H9 (cell line): ENCODE results near the gene WNT3A. TPM values are rescaled to one million over a fixed set of nuclear protein-coding genes. Genes with fewer than 3 reads are reported as not detected.

Experiments
- DNase-seq: peaks from one replicate; pipeline ENCODE4 v3.0.0-alpha.2; 2017
- H2AFZ ChIP-seq: one replicate; pipeline ENCODE4 v1.6.1; 2013; ENCODE audit warnings: mild to moderate bottlenecking, low read length, control low read depth, moderate library complexity
- H2AK5ac ChIP-seq: 2 replicates; pipeline ENCODE4 v1.6.1; 2013; ENCODE audit warnings: low read length, control low read depth, mixed read lengths; ENCODE audit not compliant: insufficient read length
- H2BK120ac ChIP-seq: one replicate; pipeline ENCODE4 v1.6.1; 2013; ENCODE audit warnings: low read depth, mild to moderate bottlenecking, low read length, control low read depth, inconsistent platforms; ENCODE audit not compliant: poor library complexity, severe bottlenecking
- H2BK12ac ChIP-seq: 2 replicates; pipeline ENCODE4 v1.6.1; 2013; ENCODE audit warnings: low read length, control low read depth, mixed read lengths, low read depth; ENCODE audit not compliant: insufficient read length
- H2BK15ac ChIP-seq: 2 replicates; pipeline ENCODE4 v1.6.1; 2013; ENCODE audit warnings: low read depth, low read length, control low read depth
- H2BK20ac ChIP-seq: one replicate; pipeline ENCODE4 v1.6.1; 2013; ENCODE audit warnings: low read depth, mild to moderate bottlenecking, low read length, control low read depth, inconsistent platforms; ENCODE audit not compliant: poor library complexity, severe bottlenecking
- H2BK5ac ChIP-seq: 2 replicates; pipeline ENCODE4 v1.6.1; 2013; ENCODE audit warnings: low read length, control low read depth, mixed read lengths; ENCODE audit not compliant: insufficient read length
- H3K14ac ChIP-seq: 2 replicates; pipeline ENCODE4 v1.6.1; 2013; ENCODE audit warnings: low read length, control low read depth; ENCODE audit not compliant: insufficient read depth
- H3K18ac ChIP-seq: 2 replicates; pipeline ENCODE4 v1.6.1; 2013; ENCODE audit warnings: low read depth, mild to moderate bottlenecking, mixed read lengths, low read length, control low read depth; ENCODE audit not compliant: insufficient read length
- H3K23ac ChIP-seq: 2 replicates; pipeline ENCODE4 v1.6.1; 2013; ENCODE audit warnings: low read length, control low read depth, mixed read lengths, low read depth; ENCODE audit not compliant: insufficient read length
- H3K23me2 ChIP-seq: 2 replicates; pipeline ENCODE4 v1.6.1; 2013; ENCODE audit warnings: low read depth, mild to moderate bottlenecking, mixed read lengths, low read length, control low read depth; ENCODE audit not compliant: insufficient read length, poor library complexity, severe bottlenecking
- H3K27ac ChIP-seq: 2 replicates; pipeline ENCODE4 v1.5.1; 2013; ENCODE audit warnings: low read length, control low read depth, mixed read lengths, low read depth; ENCODE audit not compliant: insufficient read length
- H3K27me3 ChIP-seq: 2 replicates; pipeline ENCODE4 v1.6.1; 2013; ENCODE audit warnings: low read length, control low read depth, inconsistent platforms; ENCODE audit not compliant: insufficient read depth
- H3K4ac ChIP-seq: 2 replicates; pipeline ENCODE4 v1.6.1; 2013; ENCODE audit warnings: low read depth, mild to moderate bottlenecking, control low read depth, inconsistent platforms, low read length, moderate library complexity
- H3K4me1 ChIP-seq: 2 replicates; pipeline ENCODE4 v1.6.1; 2013; ENCODE audit warnings: low read length, control low read depth, inconsistent platforms; ENCODE audit not compliant: insufficient read depth
- H3K4me2 ChIP-seq: 2 replicates; pipeline ENCODE4 v1.6.1; 2013; ENCODE audit warnings: low read length, control low read depth, mixed read lengths; ENCODE audit not compliant: insufficient read length, insufficient read depth
- H3K56ac ChIP-seq: 2 replicates; pipeline ENCODE4 v1.6.1; 2013; ENCODE audit warnings: low read depth, mild to moderate bottlenecking, mixed read lengths, low read length, control low read depth; ENCODE audit not compliant: insufficient read length
- H3K79me1 ChIP-seq: 2 replicates; pipeline ENCODE4 v1.6.1; 2013; ENCODE audit warnings: low read depth, mild to moderate bottlenecking, moderate library complexity, low read length, control low read depth, inconsistent platforms; ENCODE audit not compliant: insufficient read depth, poor library complexity, severe bottlenecking
- H3K79me2 ChIP-seq: 2 replicates; pipeline ENCODE4 v1.6.1; 2013; ENCODE audit warnings: low read length, control low read depth, inconsistent platforms; ENCODE audit not compliant: insufficient read depth
- H3K9ac ChIP-seq: 2 replicates; pipeline ENCODE4 v1.6.1; 2013; ENCODE audit warnings: low read length, control low read depth, mixed read lengths; ENCODE audit not compliant: insufficient read length; ENCODE audit errors: extremely low read depth
- H3K9me3 ChIP-seq: one replicate; pipeline ENCODE4 v1.6.1; 2013; ENCODE audit warnings: low read depth, low read length, inconsistent platforms; ENCODE audit not compliant: control insufficient read depth
- H3T11ph ChIP-seq: one replicate; pipeline ENCODE4 v1.6.1; 2013; ENCODE audit warnings: mild to moderate bottlenecking, low read length, control low read depth, inconsistent platforms
- H4K20me1 ChIP-seq: one replicate; pipeline ENCODE4 v1.6.1; 2013; ENCODE audit not compliant: control insufficient read depth, insufficient read length, insufficient read depth
- H4K5ac ChIP-seq: 2 replicates; pipeline ENCODE4 v1.6.1; 2013; ENCODE audit warnings: low read depth, mild to moderate bottlenecking, mixed read lengths, low read length, control low read depth; ENCODE audit not compliant: insufficient read length
- H4K8ac ChIP-seq: replicated peaks from 2 replicates; pipeline ENCODE4 v1.6.1; 2013; ENCODE audit warnings: low read length, control low read depth, mixed read lengths, low read depth; ENCODE audit not compliant: insufficient read length
- H4K91ac ChIP-seq: 2 replicates; pipeline ENCODE4 v1.6.1; 2013; ENCODE audit warnings: low read depth, mild to moderate bottlenecking, moderate library complexity, mixed read lengths, low read length, control low read depth; ENCODE audit not compliant: insufficient read length
- H3K27ac Mint-ChIP-seq, 3 experiments: 2 replicates in 2 of 3; 3 replicates in 1 of 3; pipeline ENCODE4 v1.8.0; 2020 to 2021; ENCODE audit warnings: mixed read lengths in 3 of 3, mild to moderate bottlenecking in 1 of 3, moderate library complexity in 1 of 3
- H3K27me3 Mint-ChIP-seq: 2 replicates; pipeline ENCODE4 v1.8.0; 2021; ENCODE audit warnings: low read depth, mild to moderate bottlenecking, moderate library complexity, mixed read lengths
- H3K36me3 Mint-ChIP-seq, 3 experiments: 2 replicates in 2 of 3; 3 replicates in 1 of 3; pipeline ENCODE4 v1.8.0; 2020 to 2021; ENCODE audit warnings: low read depth in 3 of 3, mixed read lengths in 3 of 3; ENCODE audit not compliant: insufficient read depth in 1 of 3
- H3K4me1 Mint-ChIP-seq, 2 experiments: 2 replicates each; pipeline ENCODE4 v1.8.0; 2020; ENCODE audit warnings: mixed read lengths in 2 of 2
- H3K4me3 Mint-ChIP-seq, 2 experiments: 2 replicates in 1 of 2; 3 replicates in 1 of 2; pipeline ENCODE4 v1.8.0; 2020 to 2021; ENCODE audit warnings: mild to moderate bottlenecking in 2 of 2, mixed read lengths in 2 of 2, moderate library complexity in 1 of 2
- H3K9me3 Mint-ChIP-seq, 2 experiments: 2 replicates in 1 of 2; 3 replicates in 1 of 2; pipeline ENCODE4 v1.8.0; 2020; ENCODE audit warnings: mild to moderate bottlenecking in 2 of 2, mixed read lengths in 2 of 2, moderate library complexity in 1 of 2
- WGBS: extraction: QIAGEN DNeasy Blood & Tissue Kit; methylation state at CpG from one replicate; pipeline ENCODE4 v1.1.7; 2013; ENCODE audit warnings: missing lambda C conversion rate, low lambda C conversion rate, mixed read lengths; ENCODE audit not compliant: insufficient read length; ENCODE audit errors: extremely low coverage; 5-methylcytosine and 5-hydroxymethylcytosine counted together
- total RNA-seq: library from RNA; stranded (reverse); gene quantifications from 2 replicates; pipeline ENCODE4 v1.2.1, GENCODE V29; 2021
- TF ChIP-seq, protein P1 (sequence below): fragments of 200-600 bp; sonication (generic); conservative IDR thresholded peaks from 3 replicates; pipeline ENCODE4 v1.8.0; 2021; ENCODE audit warnings: antibody characterized with exemption, mild to moderate bottlenecking

Gene WNT3A
- total RNA-seq, 1 experiment from 2014 or later: 0.17 TPM

DNA sequence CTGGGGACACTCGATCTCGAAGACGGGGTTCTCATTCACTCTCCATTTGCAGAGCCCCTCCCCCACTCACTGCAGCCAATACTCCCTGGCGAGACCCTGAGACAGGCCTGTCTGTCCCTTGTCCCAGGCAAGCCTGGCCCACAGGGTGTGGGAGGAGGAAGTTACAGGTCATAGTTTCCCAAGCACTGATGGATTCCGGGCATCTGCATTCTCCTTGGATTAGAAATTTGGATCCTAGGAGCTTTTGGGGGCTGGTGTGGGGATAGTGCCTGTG, 11.3 kb downstream of the WNT3A start:
- Mint-ChIP-seq H3K36me3 (no peaks in the 10 kb centered on the region), H3K4me1 (peaks cover 0 to 6% of the 10 kb centered on the region in 2 experiments; a peak in 1 of 4 replicates), H3K27ac (no peak overlapping the region), H3K9me3 (no peaks in the 10 kb centered on the region), H3K4me3 (no peak overlapping the region), H3K27me3 (peaks cover 90% of the 10 kb centered on the region)
- no peaks in the 10 kb centered on the region for H3K79me1 ChIP-seq
- no peak overlapping the region for H4K8ac ChIP-seq
- H2BK15ac ChIP-seq: no peak overlapping the region
- no peak overlapping the region for H3T11ph ChIP-seq
- H2BK5ac ChIP-seq: no peak overlapping the region
- no peaks in the 10 kb centered on the region for H3K23me2 ChIP-seq
- H3K14ac ChIP-seq: no peak overlapping the region
- H2BK12ac ChIP-seq: no peak overlapping the region
- H2BK120ac ChIP-seq: no peak overlapping the region
- H4K5ac ChIP-seq: no peak overlapping the region
- H4K20me1 ChIP-seq: no peaks in the 10 kb centered on the region
- no peak overlapping the region for H2AFZ ChIP-seq
- no peaks in the 10 kb centered on the region for H3K9me3 ChIP-seq
- H3K27ac ChIP-seq: no peak overlapping the region
- H3K79me2 ChIP-seq: no peaks in the 10 kb centered on the region
- TF ChIP-seq, protein P1, sequence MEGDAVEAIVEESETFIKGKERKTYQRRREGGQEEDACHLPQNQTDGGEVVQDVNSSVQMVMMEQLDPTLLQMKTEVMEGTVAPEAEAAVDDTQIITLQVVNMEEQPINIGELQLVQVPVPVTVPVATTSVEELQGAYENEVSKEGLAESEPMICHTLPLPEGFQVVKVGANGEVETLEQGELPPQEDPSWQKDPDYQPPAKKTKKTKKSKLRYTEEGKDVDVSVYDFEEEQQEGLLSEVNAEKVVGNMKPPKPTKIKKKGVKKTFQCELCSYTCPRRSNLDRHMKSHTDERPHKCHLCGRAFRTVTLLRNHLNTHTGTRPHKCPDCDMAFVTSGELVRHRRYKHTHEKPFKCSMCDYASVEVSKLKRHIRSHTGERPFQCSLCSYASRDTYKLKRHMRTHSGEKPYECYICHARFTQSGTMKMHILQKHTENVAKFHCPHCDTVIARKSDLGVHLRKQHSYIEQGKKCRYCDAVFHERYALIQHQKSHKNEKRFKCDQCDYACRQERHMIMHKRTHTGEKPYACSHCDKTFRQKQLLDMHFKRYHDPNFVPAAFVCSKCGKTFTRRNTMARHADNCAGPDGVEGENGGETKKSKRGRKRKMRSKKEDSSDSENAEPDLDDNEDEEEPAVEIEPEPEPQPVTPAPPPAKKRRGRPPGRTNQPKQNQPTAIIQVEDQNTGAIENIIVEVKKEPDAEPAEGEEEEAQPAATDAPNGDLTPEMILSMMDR: no peak
- no peak overlapping the region for H3K18ac ChIP-seq
- H3K4ac ChIP-seq: no peak overlapping the region
- WGBS: no CpG with 5 or more reads among the region's 5 CpGs
- no peak overlapping the region for H3K4me2 ChIP-seq
- H3K56ac ChIP-seq: no peak overlapping the region
- DNase-seq: no peak
- no peaks in the 10 kb centered on the region for H3K4me1 ChIP-seq
- no peak overlapping the region for H2AK5ac ChIP-seq
- no peak overlapping the region for H2BK20ac ChIP-seq
- H3K23ac ChIP-seq: no peak overlapping the region
- H3K9ac ChIP-seq: no peak overlapping the region
- H3K27me3 ChIP-seq: peaks cover 4% of the 10 kb centered on the region; the same call in 1 of the 2 replicates
- H4K91ac ChIP-seq: no peak overlapping the region
